ENCODE data around the gene PROCA1. TPM values are rescaled to one million over a fixed set of nuclear protein-coding genes. Genes with fewer than 3 reads are reported as not detected.

The PROCA1 gene
- total and polyA plus RNA-seq, 9 of the 15 experiments (the other 6 are each of a cell fraction or from before 2014, with no cell fraction given): 0.78 to 16.2 (median 5.6) TPM

GRCh38 chr17:28712032-28712704 lies 480 bp upstream of the PROCA1 start (continued):
- no peak for TF ChIP-seq PTTG1 (tag; IDR thresholded peaks at IDR 0.05; ENCODE audit: low read depth)
- no peak for TF ChIP-seq FOXJ2 (tag; IDR thresholded peaks at IDR 0.05)
- TF ChIP-seq GABPB1 (CRISPR knock-in tag; IDR thresholded peaks at IDR 0.05): no peak
- TF ChIP-seq AFF1 (IDR thresholded peaks at IDR 0.05; ENCODE audit: low read depth in 1 of 2, partially characterized antibody in 2 of 2): peak in 1 of 2 experiments; percentile 14
- no peak for TF ChIP-seq ZNF280A (IDR thresholded peaks at IDR 0.05; ENCODE audit: low read depth, partially characterized antibody)
- peak in 1 of 2 experiments; percentile 28; a peak in 1 of 4 replicates for TF ChIP-seq SIN3A (IDR thresholded peaks at IDR 0.05; ENCODE audit: borderline replicate concordance in 2 of 2, control insufficient read depth in 1 of 2, low read depth in 2 of 2, low read length in 2 of 2)
- TF ChIP-seq MEF2A (IDR thresholded peaks at IDR 0.05; ENCODE audit: control insufficient read depth, low read depth, low read length): no peak
- TF ChIP-seq, protein P1, sequence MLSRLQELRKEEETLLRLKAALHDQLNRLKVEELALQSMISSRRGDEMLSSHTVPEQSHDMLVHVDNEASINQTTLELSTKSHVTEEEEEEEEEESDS (CRISPR knock-in tag; IDR thresholded peaks at IDR 0.05): no peak
- TF ChIP-seq HDAC3 (IDR thresholded peaks at IDR 0.05; ENCODE audit: borderline replicate concordance, partially characterized antibody): no peak
- TF ChIP-seq, protein P2, sequence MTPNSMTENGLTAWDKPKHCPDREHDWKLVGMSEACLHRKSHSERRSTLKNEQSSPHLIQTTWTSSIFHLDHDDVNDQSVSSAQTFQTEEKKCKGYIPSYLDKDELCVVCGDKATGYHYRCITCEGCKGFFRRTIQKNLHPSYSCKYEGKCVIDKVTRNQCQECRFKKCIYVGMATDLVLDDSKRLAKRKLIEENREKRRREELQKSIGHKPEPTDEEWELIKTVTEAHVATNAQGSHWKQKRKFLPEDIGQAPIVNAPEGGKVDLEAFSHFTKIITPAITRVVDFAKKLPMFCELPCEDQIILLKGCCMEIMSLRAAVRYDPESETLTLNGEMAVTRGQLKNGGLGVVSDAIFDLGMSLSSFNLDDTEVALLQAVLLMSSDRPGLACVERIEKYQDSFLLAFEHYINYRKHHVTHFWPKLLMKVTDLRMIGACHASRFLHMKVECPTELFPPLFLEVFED (CRISPR knock-in tag; conservative IDR thresholded peaks at IDR 0.05): no peak
- TF ChIP-seq CTBP1 (IDR thresholded peaks at IDR 0.05; ENCODE audit: borderline replicate concordance): peak; percentile 60; the same call in 1 of the 2 replicates
- TF ChIP-seq FIP1L1 (IDR thresholded peaks at IDR 0.05; ENCODE audit: low read depth, low read length, poor library complexity, severe bottlenecking): no peak
- TF ChIP-seq TAL1 (IDR thresholded peaks at IDR 0.05): no peak
- TF ChIP-seq FOSL1 (tag; conservative IDR thresholded peaks at IDR 0.05): no peak
- TF ChIP-seq, protein P3, sequence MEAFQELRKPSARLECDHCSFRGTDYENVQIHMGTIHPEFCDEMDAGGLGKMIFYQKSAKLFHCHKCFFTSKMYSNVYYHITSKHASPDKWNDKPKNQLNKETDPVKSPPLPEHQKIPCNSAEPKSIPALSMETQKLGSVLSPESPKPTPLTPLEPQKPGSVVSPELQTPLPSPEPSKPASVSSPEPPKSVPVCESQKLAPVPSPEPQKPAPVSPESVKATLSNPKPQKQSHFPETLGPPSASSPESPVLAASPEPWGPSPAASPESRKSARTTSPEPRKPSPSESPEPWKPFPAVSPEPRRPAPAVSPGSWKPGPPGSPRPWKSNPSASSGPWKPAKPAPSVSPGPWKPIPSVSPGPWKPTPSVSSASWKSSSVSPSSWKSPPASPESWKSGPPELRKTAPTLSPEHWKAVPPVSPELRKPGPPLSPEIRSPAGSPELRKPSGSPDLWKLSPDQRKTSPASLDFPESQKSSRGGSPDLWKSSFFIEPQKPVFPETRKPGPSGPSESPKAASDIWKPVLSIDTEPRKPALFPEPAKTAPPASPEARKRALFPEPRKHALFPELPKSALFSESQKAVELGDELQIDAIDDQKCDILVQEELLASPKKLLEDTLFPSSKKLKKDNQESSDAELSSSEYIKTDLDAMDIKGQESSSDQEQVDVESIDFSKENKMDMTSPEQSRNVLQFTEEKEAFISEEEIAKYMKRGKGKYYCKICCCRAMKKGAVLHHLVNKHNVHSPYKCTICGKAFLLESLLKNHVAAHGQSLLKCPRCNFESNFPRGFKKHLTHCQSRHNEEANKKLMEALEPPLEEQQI (IDR thresholded peaks at IDR 0.05): no peak
- TF ChIP-seq ZZZ3 (IDR thresholded peaks at IDR 0.05): no peak
- no peak for TF ChIP-seq HDAC6 (IDR thresholded peaks at IDR 0.05; ENCODE audit: low read depth, low read length)
